AG10803 (cell line): ENCODE measurements around the gene DLG2.
A peak's percentile ranks its signal among the peaks of the same experiment; 100 is the strongest.
"Not testable (repeated sequence)": the region's sequence is repeated elsewhere in the genome, so short reads cannot be mapped to it uniquely, and the experiment has no call there.

Experiments
- DNase-seq: peaks from one replicate; pipeline ENCODE4 v3.0.0; 2010; ENCODE audit warnings: low read depth
- H3K4me3 ChIP-seq: 2 replicates; pipeline ENCODE4 v1.5.1; 2011; ENCODE audit warnings: mild to moderate bottlenecking, low read length, control low read depth
- CTCF ChIP-seq: conservative IDR thresholded peaks from 2 replicates; pipeline ENCODE4 v1.5.1; 2011; ENCODE audit warnings: mild to moderate bottlenecking, low read length, control low read depth, inconsistent platforms

The DLG2 gene

DNA sequence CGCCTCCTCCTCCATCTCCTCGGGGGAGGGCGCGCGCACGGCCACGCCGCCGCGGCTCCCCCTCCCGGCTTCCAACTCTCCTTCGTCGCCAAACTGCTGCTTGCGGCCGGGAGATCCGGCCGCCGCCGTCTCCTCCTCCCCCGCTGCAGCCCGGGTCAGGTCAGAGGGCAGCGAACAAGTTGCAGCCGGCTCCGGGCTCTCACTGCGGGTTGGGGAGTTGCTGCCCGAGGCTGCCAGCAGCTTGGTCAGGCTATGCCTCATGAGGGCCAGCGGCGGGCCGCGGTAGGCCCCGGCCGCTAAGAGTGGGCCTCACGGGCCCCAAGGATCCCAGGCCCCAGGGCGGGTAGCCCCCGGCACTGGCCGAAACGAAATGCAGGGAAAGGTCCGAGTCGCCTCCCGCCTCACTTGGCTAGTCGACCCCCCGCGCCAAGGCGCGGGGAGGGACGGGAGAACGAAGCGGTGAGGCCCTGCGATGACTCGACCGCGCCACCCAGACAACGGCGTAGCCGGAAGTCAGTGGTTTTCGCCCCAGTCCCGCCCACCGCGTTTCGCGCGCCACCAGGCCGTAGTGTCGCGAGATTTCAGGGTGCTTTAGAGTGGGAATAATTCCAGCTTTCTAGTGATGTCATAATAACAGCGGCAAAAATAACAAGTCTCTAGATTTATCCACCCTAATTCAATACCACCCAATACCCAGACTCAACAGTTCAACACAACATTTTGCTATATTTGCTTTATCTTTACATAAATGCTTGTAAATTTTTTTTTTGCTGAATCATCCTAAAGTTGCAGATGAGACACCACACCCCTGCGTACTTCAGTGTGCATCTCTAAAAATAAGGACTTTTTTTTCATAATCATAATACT lies 37.7 kb upstream of the DLG2 start, which contains the start of gene CREBZF:
TSS of gene CREBZF (minus strand) at position 515 of the 867 bp plus-strand sequence. CDS start at position 261, 254 bp downstream.
- TF ChIP-seq CTCF, result no peak
- peak within 1 kb of the TSS; percentile 78 for H3K4me3 ChIP-seq
- DNase-seq, result peak; percentile 93

DNA sequence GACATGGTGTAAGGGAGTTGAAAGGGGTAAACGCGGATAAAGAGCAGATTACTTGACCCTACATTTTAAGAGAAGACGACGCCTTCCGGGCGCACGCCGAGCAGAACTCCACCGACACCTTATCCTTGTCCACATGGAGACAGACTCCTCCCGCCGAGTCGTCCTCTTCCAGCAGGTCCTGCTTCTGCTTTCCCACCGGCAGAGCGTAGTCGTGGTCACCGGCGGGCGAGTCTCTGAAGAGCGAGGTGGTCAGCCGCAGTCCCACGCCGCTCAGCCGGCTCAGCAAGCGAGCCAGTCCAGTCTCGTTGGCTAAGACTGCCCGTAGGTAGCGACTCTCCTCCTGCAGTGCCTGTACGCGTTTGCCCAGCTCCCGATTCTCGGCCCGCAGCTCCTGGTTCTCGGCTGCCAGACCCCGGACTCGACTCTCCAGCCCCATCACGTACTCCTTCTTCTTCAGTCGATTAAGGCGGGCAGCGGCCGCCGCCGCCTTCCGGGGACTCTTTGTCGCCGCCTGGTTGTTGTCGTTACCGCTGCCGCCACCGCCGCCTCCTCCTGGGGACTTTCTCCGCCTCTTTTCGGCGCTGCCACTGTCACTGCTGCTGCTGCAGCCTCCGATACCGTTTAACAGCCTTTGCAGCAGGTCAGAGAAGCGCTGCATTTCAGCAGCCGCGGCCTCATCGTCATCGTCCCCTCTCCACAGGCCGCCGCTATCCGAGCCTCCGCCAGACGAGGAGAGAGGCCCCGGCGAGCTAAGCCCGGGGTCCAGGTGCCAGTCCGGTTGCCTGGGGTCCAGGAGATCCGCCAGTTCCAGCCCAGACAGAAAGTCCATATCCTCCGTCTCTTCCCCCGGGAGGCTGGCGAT lies 36.8 kb upstream of the DLG2 start:
- peak overlapping the region; percentile 78 for H3K4me3 ChIP-seq
- peak; percentile 61 for DNase-seq
- peak; percentile 49 for TF ChIP-seq CTCF

GRCh38 chr11:85663080-85663752 lies 36.1 kb upstream of the DLG2 start:
- peak overlapping the region; percentile 78 for H3K4me3 ChIP-seq
- no peak for DNase-seq
- no peak for TF ChIP-seq CTCF

GRCh38 chr11:85661972-85662664 lies 35.0 kb upstream of the DLG2 start:
- peak; percentile 55 for DNase-seq
- H3K4me3 ChIP-seq, result peak overlapping the region; percentile 78
- TF ChIP-seq CTCF, result no peak

DNA sequence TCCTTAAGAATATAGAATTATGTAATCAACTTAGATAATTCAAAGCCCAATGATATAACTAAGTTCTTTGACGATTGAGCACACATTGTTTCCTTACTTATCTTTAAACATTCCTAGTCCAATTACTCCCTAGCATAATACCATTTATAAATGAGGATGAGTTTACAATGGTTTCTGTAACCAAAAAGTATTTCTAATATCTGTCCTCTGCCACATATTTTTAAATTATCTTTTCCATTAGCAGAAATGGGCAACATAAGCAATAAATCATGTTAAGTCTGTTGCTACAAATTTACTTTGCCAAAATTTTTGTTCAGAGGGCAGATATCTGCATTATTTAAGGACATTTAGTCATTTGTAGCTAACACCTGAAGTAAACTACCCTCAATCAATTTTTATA lies 31.0 kb upstream of the DLG2 start:
- TF ChIP-seq CTCF, result no peak
- no peak overlapping the region for H3K4me3 ChIP-seq
- DNase-seq, result no peak

- no peak for DNase-seq
- no peak overlapping the region for H3K4me3 ChIP-seq
- no peak for TF ChIP-seq CTCF
Measured at GRCh38 chr11:85656777-85657176, 29.6 kb upstream of the DLG2 start.

DNA sequence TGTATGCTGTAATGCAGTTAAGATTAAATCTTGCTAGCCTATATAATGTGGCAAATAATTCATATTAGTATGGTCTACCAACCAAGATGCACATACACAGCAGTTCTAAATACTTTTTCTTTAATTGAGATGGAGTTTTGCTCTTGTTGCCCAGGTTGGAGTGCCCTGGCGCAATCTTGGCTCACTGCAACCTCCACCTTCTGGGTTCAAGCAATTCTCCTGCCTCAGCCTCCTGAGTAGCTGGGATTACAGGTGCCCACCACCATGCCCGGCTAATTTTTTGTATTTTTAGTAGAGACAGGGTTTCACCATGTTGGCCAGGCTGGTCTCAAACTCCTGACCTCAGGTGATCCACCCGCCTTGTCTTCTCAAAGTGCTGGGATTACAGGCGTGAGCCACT lies 27.2 kb upstream of the DLG2 start:
- not testable (repeated sequence) for DNase-seq, H3K4me3 ChIP-seq
